PC-9 (cell line): Measurements from ENCODE around the gene IL3RA. TPM values are rescaled to one million over a fixed set of nuclear protein-coding genes. Genes with fewer than 3 reads are reported as not detected.

Source experiments
- BruUV-seq: library from RNA; stranded (reverse); fragments of 400-500 nt; replicated peaks from 2 replicates; lab custom pipeline; 2021; lab: Mats Ljungman, UMichigan
- CTCF ChIA-PET: fragments of 300-600 bp; sonication (Branson Sonifier 250); formaldehyde crosslinking; loops from one replicate; lab custom pipeline; 2022; ENCODE audit warnings: antibody characterized with exemption; lab: Charles Lee
- POLR2A ChIA-PET: fragments of 300-600 bp; sonication (Branson Sonifier 250); formaldehyde crosslinking; loops from one replicate; lab custom pipeline; 2022; ENCODE audit warnings: antibody characterized with exemption; ENCODE audit not compliant: unreplicated experiment; lab: Charles Lee
- DNase-seq, 2 experiments: peaks; one replicate each; pipeline versions ENCODE4 v3.0.0 to v3.0.0-alpha.2; 2015 to 2022; ENCODE audit warnings: mixed read lengths in 1 of 2
- H2AFZ ChIP-seq: fragments of 200-600 bp; sonication (generic); 2 replicates; pipeline ENCODE4 v1.8.1; 2017; ENCODE audit warnings: antibody characterized with exemption
- H3F3A ChIP-seq: fragments of 200-600 bp; sonication (generic); 2 replicates; pipeline ENCODE4 v1.8.1; 2017; ENCODE audit warnings: antibody characterized with exemption, mild to moderate bottlenecking, low read depth; ENCODE audit not compliant: insufficient read depth
- H3K27ac ChIP-seq: fragments of 200-600 bp; sonication (generic); 2 replicates; pipeline ENCODE4 v1.6.1; 2016; ENCODE audit warnings: mixed run types
- H3K27me3 ChIP-seq: fragments of 200-600 bp; sonication (generic); 2 replicates; pipeline ENCODE4 v1.6.1; 2016; ENCODE audit warnings: low read depth, mixed run types; ENCODE audit not compliant: insufficient read depth
- H3K36me3 ChIP-seq: fragments of 200-600 bp; sonication (generic); 2 replicates; pipeline ENCODE4 v1.6.1; 2016; ENCODE audit warnings: low read depth, mixed run types
- H3K4me1 ChIP-seq: fragments of 200-600 bp; sonication (generic); replicated peaks from 2 replicates; pipeline ENCODE4 v1.6.1; 2016; ENCODE audit warnings: mixed run types; ENCODE audit not compliant: insufficient read depth
- H3K4me2 ChIP-seq: fragments of 200-600 bp; sonication (generic); 2 replicates; pipeline ENCODE4 v1.6.1; 2017; ENCODE audit warnings: mixed run types
- H3K4me3 ChIP-seq: fragments of 200-600 bp; sonication (generic); 2 replicates; pipeline ENCODE4 v1.6.1; 2016; ENCODE audit warnings: mixed run types
- H3K79me2 ChIP-seq: fragments of 200-600 bp; sonication (generic); 2 replicates; pipeline ENCODE4 v1.6.1; 2017; ENCODE audit warnings: low read depth, mixed run types
- H3K9me2 ChIP-seq: fragments of 200-600 bp; sonication (generic); 2 replicates; pipeline ENCODE4 v1.8.1; 2017; ENCODE audit warnings: mild to moderate bottlenecking; ENCODE audit not compliant: insufficient read depth
- H3K9me3 ChIP-seq: fragments of 200-600 bp; sonication (generic); 2 replicates; pipeline ENCODE4 v1.8.1; 2016; ENCODE audit warnings: low read depth; ENCODE audit not compliant: insufficient read depth
- H4K20me1 ChIP-seq: fragments of 200-600 bp; sonication (generic); 2 replicates; pipeline ENCODE4 v1.8.1; 2017; ENCODE audit not compliant: insufficient read depth
- CTCF ChIP-seq: fragments of 200-600 bp; sonication (generic); conservative IDR thresholded peaks from 2 replicates; pipeline ENCODE4 v1.6.1; 2017; ENCODE audit warnings: mixed run types, antibody characterized with exemption, mild to moderate bottlenecking, moderate library complexity
- EZH2 ChIP-seq: fragments of 200-600 bp; sonication (generic); IDR thresholded peaks from 2 replicates; pipeline ENCODE4 v1.8.0; 2017; ENCODE audit warnings: antibody characterized with exemption, low read depth
- intact Hi-C: fragments of 100-400 bp; cut with micrococcal nuclease; formaldehyde crosslinking; loops from one replicate; pipeline ENCODE4 v1.10.0; 2022; ENCODE audit not compliant: unreplicated experiment
- total RNA-seq: library from RNA; stranded (reverse); gene quantifications from 2 replicates; pipeline ENCODE4 v1.2.3, GENCODE V29; 2021

IL3RA gene
- total RNA-seq, 1 experiment from 2014 or later: not detected

- Histone ChIP-seq H3K79me2 (peaks cover 49% of the 10 kb centered on the region), H3K36me3 (peaks cover 62% of the 10 kb centered on the region)
These were observed 50.7 kb downstream of the IL3RA start for GRCh38 chrX:1387141-1387776.

GRCh38 chrX:1388651-1389050 is 52.1 kb downstream of the IL3RA start:
- ChIA-PET POLR2A (no interaction called here), CTCF (no interaction called here)
- no peaks in the 10 kb centered on the region for H3K27me3 ChIP-seq
- TF ChIP-seq CTCF (no peak), EZH2 (no peak)
- no peak overlapping the region for H3K4me2 ChIP-seq
- BruUV-seq: no TSS peak
- H3K9me2 ChIP-seq: no peaks in the 10 kb centered on the region
- peaks cover 17% of the 10 kb centered on the region for H3K4me1 ChIP-seq
- peaks cover 79% of the 10 kb centered on the region for H3F3A ChIP-seq
- H3K36me3 ChIP-seq: peaks cover 62% of the 10 kb centered on the region
- H3K79me2 ChIP-seq: peaks cover 57% of the 10 kb centered on the region
- peaks cover 71% of the 10 kb centered on the region for H4K20me1 ChIP-seq
- no peak for DNase-seq
- H3K27ac ChIP-seq: no peak overlapping the region
- H3K4me3 ChIP-seq: no peak overlapping the region
- intact Hi-C loops: no loop called here
- H2AFZ ChIP-seq: no peak overlapping the region
- no peaks in the 10 kb centered on the region for H3K9me3 ChIP-seq

More at GRCh38 chrX:1387141-1387776, 50.7 kb downstream of the IL3RA start:
- H3K27me3 ChIP-seq: no peaks in the 10 kb centered on the region
- peaks cover 81% of the 10 kb centered on the region for H4K20me1 ChIP-seq
- ChIA-PET CTCF (no interaction called here), POLR2A (no interaction called here)
- intact Hi-C loops: no loop called here
- H3K9me2 ChIP-seq: no peaks in the 10 kb centered on the region
- no peak overlapping the region for H2AFZ ChIP-seq
- TF ChIP-seq CTCF (no peak), EZH2 (no peak)
- H3K27ac ChIP-seq: no peak overlapping the region
- BruUV-seq: no TSS peak
- no peaks in the 10 kb centered on the region for H3K9me3 ChIP-seq
- H3K4me3 ChIP-seq: no peak overlapping the region
- peaks cover 93% of the 10 kb centered on the region for H3F3A ChIP-seq
- no peak for DNase-seq
- H3K4me2 ChIP-seq: no peak overlapping the region
- peaks cover 18% of the 10 kb centered on the region for H3K4me1 ChIP-seq

GRCh38 chrX:1389181-1389992 is 52.8 kb downstream of the IL3RA start:
- H3K9me3 ChIP-seq: no peaks in the 10 kb centered on the region
- CTCF ChIA-PET: no interaction called here
- peaks cover 72% of the 10 kb centered on the region for H3F3A ChIP-seq
- H3K36me3 ChIP-seq: peaks cover 62% of the 10 kb centered on the region
- intact Hi-C loops: no loop called here
- H3K27me3 ChIP-seq: no peaks in the 10 kb centered on the region
- H3K27ac ChIP-seq: no peak overlapping the region
- peaks cover 64% of the 10 kb centered on the region for H4K20me1 ChIP-seq
- no peak for TF ChIP-seq CTCF
- no peak for TF ChIP-seq EZH2
- no peak for DNase-seq
- H2AFZ ChIP-seq: no peak overlapping the region
- POLR2A ChIA-PET: no interaction called here
- H3K4me3 ChIP-seq: no peak overlapping the region
- peaks cover 10% of the 10 kb centered on the region for H3K4me1 ChIP-seq
- no peak overlapping the region; the same call in 1 of the 2 replicates for H3K4me2 ChIP-seq
- peaks cover 64% of the 10 kb centered on the region for H3K79me2 ChIP-seq
- no TSS peak for BruUV-seq
- H3K9me2 ChIP-seq: no peaks in the 10 kb centered on the region
